Tibial nerve (tissue), 4 donors: ENCODE results near the gene RASIP1.

Experiments used
- EP300 ChIP-seq, 2 donors: sonication (generic); formaldehyde crosslinking; IDR thresholded peaks; one replicate each; pipeline ENCODE4 v1.6.1; 2017; ENCODE audit warnings: antibody characterized with exemption in 2 of 2, mild to moderate bottlenecking in 1 of 2
- POLR2A ChIP-seq, 2 donors: fragments of 450-650 bp; IDR thresholded peaks; one replicate each; pipeline ENCODE4 v1.6.1; 2017; ENCODE audit warnings: antibody characterized with exemption in 2 of 2, mild to moderate bottlenecking in 2 of 2, moderate library complexity in 2 of 2
- TF ChIP-seq, protein P1 (sequence below), 5 experiments: fragments of 200-600 bp in 3 of 5; fragments of 450-650 bp in 2 of 5; sonication (generic) in 3 of 5; IDR thresholded peaks; one replicate each; pipeline ENCODE4 v1.5.1; 2016 to 2019; ENCODE audit warnings: antibody characterized with exemption in 5 of 5, mild to moderate bottlenecking in 3 of 5, moderate library complexity in 2 of 5

DNA sequence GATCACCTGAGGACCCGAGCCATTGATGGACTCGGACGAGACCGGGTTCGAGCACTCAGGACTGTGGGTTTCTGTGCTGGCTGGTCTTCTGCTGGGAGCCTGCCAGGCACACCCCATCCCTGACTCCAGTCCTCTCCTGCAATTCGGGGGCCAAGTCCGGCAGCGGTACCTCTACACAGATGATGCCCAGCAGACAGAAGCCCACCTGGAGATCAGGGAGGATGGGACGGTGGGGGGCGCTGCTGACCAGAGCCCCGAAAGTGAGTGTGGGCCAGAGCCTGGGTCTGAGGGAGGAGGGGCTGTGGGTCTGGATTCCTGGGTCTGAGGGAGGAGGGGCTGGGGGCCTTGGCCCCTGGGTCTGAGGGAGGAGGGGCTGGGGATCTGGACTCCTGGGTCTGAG lies 15.8 kb upstream of the RASIP1 start:
- TF ChIP-seq POLR2A (IDR thresholded peaks at IDR 0.05) (no peak), EP300 (IDR thresholded peaks at IDR 0.05) (no peak)
- TF ChIP-seq, protein P1, sequence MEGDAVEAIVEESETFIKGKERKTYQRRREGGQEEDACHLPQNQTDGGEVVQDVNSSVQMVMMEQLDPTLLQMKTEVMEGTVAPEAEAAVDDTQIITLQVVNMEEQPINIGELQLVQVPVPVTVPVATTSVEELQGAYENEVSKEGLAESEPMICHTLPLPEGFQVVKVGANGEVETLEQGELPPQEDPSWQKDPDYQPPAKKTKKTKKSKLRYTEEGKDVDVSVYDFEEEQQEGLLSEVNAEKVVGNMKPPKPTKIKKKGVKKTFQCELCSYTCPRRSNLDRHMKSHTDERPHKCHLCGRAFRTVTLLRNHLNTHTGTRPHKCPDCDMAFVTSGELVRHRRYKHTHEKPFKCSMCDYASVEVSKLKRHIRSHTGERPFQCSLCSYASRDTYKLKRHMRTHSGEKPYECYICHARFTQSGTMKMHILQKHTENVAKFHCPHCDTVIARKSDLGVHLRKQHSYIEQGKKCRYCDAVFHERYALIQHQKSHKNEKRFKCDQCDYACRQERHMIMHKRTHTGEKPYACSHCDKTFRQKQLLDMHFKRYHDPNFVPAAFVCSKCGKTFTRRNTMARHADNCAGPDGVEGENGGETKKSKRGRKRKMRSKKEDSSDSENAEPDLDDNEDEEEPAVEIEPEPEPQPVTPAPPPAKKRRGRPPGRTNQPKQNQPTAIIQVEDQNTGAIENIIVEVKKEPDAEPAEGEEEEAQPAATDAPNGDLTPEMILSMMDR (IDR thresholded peaks at IDR 0.05): no peak
